Right lobe of liver (tissue), 4 donors: ENCODE measurements around the gene CD177.
"Not testable (repeated sequence)": the region's sequence is repeated elsewhere in the genome, so short reads cannot be mapped to it uniquely, and the experiment has no call there.

Source experiments
- CTCF ChIP-seq, 4 donors: fragments of 200-600 bp in 3 of 4; fragments of 450-650 bp in 1 of 4; IDR thresholded peaks; one replicate each; pipeline versions ENCODE4 v1.5.1 to v1.8.0; 2016 to 2022; ENCODE audit warnings: antibody characterized with exemption in 4 of 4, mild to moderate bottlenecking in 2 of 4
- POLR2A ChIP-seq: fragments of 450-650 bp; IDR thresholded peaks from one replicate; pipeline ENCODE4 v1.6.1; 2017; ENCODE audit warnings: antibody characterized with exemption, mild to moderate bottlenecking
- donor health status: DM: no; HTN: no; CAD: no.
- donor health status: DM: no; HTN: no; CAD: no.
- donor health status: DM: no; HTN: yes; CAD: no.

GRCh38 chr19:43328561-43328960 is 24.9 kb upstream of the CD177 start:
- TF ChIP-seq POLR2A; CTCF (IDR thresholded peaks at IDR 0.05): not testable (repeated sequence)
